HepG2 (cell line): Measurements from ENCODE around the gene DLG5. TPM values are rescaled to one million over a fixed set of nuclear protein-coding genes. Genes with fewer than 3 reads are reported as not detected.

Source experiments
- ATAC-seq: fragments of 200-7000 bp; cut with Tn5 transposase; 3 replicates; pipeline ENCODE4 v1.9.1; 2020; ENCODE audit warnings: mild to moderate bottlenecking, moderate library complexity
- BruUV-seq: library from RNA; stranded (reverse); fragments of 400-500 nt; replicated peaks from 2 replicates; lab custom pipeline; 2021; lab: Mats Ljungman, UMichigan
- CTCF ChIA-PET: fragments of 300-600 bp; formaldehyde crosslinking; extraction: SDS; loops from one replicate; lab custom pipeline; 2021; ENCODE audit warnings: low total read pairs, inconsistent platforms, low intra/inter-chr PET ratio; lab: Yijun Ruan, JAX
- POLR2A ChIA-PET: fragments of 350-600 bp; sonication (Branson Sonifier 250); formaldehyde crosslinking; loops from one replicate; lab custom pipeline; 2020; ENCODE audit warnings: antibody characterized with exemption, inconsistent platforms; lab: Yijun Ruan, JAX
- DNase-seq: peaks from one replicate; pipeline ENCODE4 v3.0.0-alpha.2; 2015; ENCODE audit warnings: low spot score
- FAIRE-seq: peaks from 3 replicates; lab custom pipeline; 2011; peaks lifted over from hg19 to GRCh38; lab: Jason Lieb, UNC
- H2AFZ ChIP-seq: one replicate; pipeline ENCODE4 v1.6.1; 2011; ENCODE audit warnings: low read length, inconsistent platforms
- H3K27ac ChIP-seq: fragments of 300-600 bp; 3 replicates; pipeline ENCODE4 v1.8.0; 2011; ENCODE audit warnings: mixed run types, mild to moderate bottlenecking, mixed read lengths, low read length, inconsistent platforms; ENCODE audit not compliant: insufficient read depth; ENCODE audit errors: extremely low read length
- H3K27me3 ChIP-seq, 2 experiments: fragments of 200-600 bp in 1 of 2; 2 replicates in 1 of 2; 3 replicates in 1 of 2; pipeline versions ENCODE4 v1.6.0 to v1.8.0; 2011; ENCODE audit warnings: low read length in 2 of 2, mild to moderate bottlenecking in 2 of 2, moderate library complexity in 2 of 2, inconsistent platforms in 1 of 2; ENCODE audit not compliant: insufficient read depth in 2 of 2, control insufficient read depth in 1 of 2
- H3K36me3 ChIP-seq, 2 experiments: fragments of 200-600 bp in 1 of 2; replicated peaks in 1 of 2; 2 replicates in 1 of 2; 3 replicates in 1 of 2; pipeline versions ENCODE4 v1.5.1 to v1.8.0; 2011; ENCODE audit warnings: low read length in 2 of 2, inconsistent platforms in 1 of 2; ENCODE audit not compliant: insufficient read depth in 2 of 2, control insufficient read depth in 1 of 2
- H3K4me1 ChIP-seq: 2 replicates; pipeline ENCODE4 v1.5.1; 2012; ENCODE audit warnings: low read length, inconsistent platforms; ENCODE audit not compliant: insufficient read depth
- H3K4me2 ChIP-seq: 2 replicates; pipeline ENCODE4 v1.6.0; 2011; ENCODE audit warnings: low read depth, low read length, inconsistent platforms
- H3K4me3 ChIP-seq, 3 experiments: fragments of 200-600 bp in 1 of 3; sonication (generic), shearing (Covaris generic) in 1 of 3; replicated peaks in 1 of 3; 2 replicates each; pipeline ENCODE4 v1.5.1; 2011 to 2016; ENCODE audit warnings: low read length in 3 of 3, inconsistent platforms in 2 of 3, low read depth in 2 of 3, mild to moderate bottlenecking in 2 of 3, control low read depth in 1 of 3, mixed read lengths in 1 of 3; ENCODE audit not compliant: insufficient read depth in 1 of 3
- H3K79me2 ChIP-seq: one replicate; pipeline ENCODE4 v1.6.1; 2011; ENCODE audit warnings: low read length, inconsistent platforms; ENCODE audit not compliant: insufficient read depth
- H3K9ac ChIP-seq: 2 replicates; pipeline ENCODE4 v1.6.0; 2011; ENCODE audit warnings: mild to moderate bottlenecking, low read depth, low read length, inconsistent platforms; ENCODE audit not compliant: insufficient read depth
- H3K9me3 ChIP-seq: 2 replicates; pipeline ENCODE4 v1.5.1; 2012; ENCODE audit warnings: mild to moderate bottlenecking, low read length
- H4K20me1 ChIP-seq: 2 replicates; pipeline ENCODE4 v1.6.0; 2011; ENCODE audit warnings: inconsistent platforms, mild to moderate bottlenecking, low read length, moderate library complexity; ENCODE audit not compliant: insufficient read depth
- ARNTL ChIP-seq: sonication (generic); formaldehyde crosslinking; IDR thresholded peaks from 2 replicates; pipeline ENCODE4 v1.4.0; 2020; ENCODE audit warnings: mild to moderate bottlenecking, missing genetic modification reagents
- ATF7 ChIP-seq, 2 experiments: fragments of 450-650 bp in 1 of 2; sonication (generic) in 1 of 2; formaldehyde crosslinking in 1 of 2; IDR thresholded peaks; 2 replicates each; pipeline versions ENCODE4 v1.4.0 to v1.6.1; 2016 to 2020; ENCODE audit warnings: antibody characterized with exemption in 1 of 2, mild to moderate bottlenecking in 1 of 2, missing genetic modification reagents in 1 of 2
- CREB1 ChIP-seq, 2 experiments: fragments of 450-650 bp in 1 of 2; IDR thresholded peaks; 2 replicates each; pipeline ENCODE4 v1.6.1; 2016 to 2017; ENCODE audit warnings: control low read depth in 1 of 2, mild to moderate bottlenecking in 1 of 2, missing compliant biosample characterization in 1 of 2, missing genetic modification characterization in 1 of 2
- RNF2 ChIP-seq: fragments of 450-650 bp; conservative IDR thresholded peaks from 2 replicates; pipeline ENCODE4 v1.6.1; 2016; ENCODE audit warnings: low read depth
- TFAP4 ChIP-seq: sonication (generic); IDR thresholded peaks from 2 replicates; pipeline ENCODE4 v1.6.1; 2016; ENCODE audit warnings: low read depth, borderline replicate concordance
- ZNF576 ChIP-seq: sonication (generic); formaldehyde crosslinking; IDR thresholded peaks from 2 replicates; pipeline ENCODE4 v1.4.0; 2020; ENCODE audit warnings: mild to moderate bottlenecking, missing genetic modification reagents
- ZNF619 ChIP-seq: sonication (generic); formaldehyde crosslinking; IDR thresholded peaks from 2 replicates; pipeline ENCODE4 v1.4.0; 2020; ENCODE audit warnings: mild to moderate bottlenecking, missing genetic modification reagents
- WGBS: methylation state at CpG from one replicate; pipeline ENCODE4 v1.1.6; 2017; ENCODE audit warnings: low lambda C conversion rate; 5-methylcytosine and 5-hydroxymethylcytosine counted together
- in situ Hi-C: cut with HindIII; loops from 2 replicates; pipeline ENCODE4 v1.10.0; 2017; ENCODE audit warnings: low pct_unique_long_range_greater_than_20kb; ENCODE audit not compliant: extremely low pct_ligation_motif_present
- intact Hi-C: fragments of 100-400 bp; cut with micrococcal nuclease; formaldehyde crosslinking; loops from one replicate; pipeline ENCODE4 v1.10.0; 2022; ENCODE audit not compliant: unreplicated experiment
- polyA plus RNA-seq, 8 experiments: library from polyadenylated mRNA; depleted of rRNA in 3 of 8; stranded (reverse) in 7 of 8; unstranded in 1 of 8; fragments of >200 nt; fragmentation: Illumina TruSeq in 4 of 8; extraction: Trizol in 4 of 8; gene quantifications; 2 replicates each; pipeline versions ENCODE4 v1.2.1 to v1.2.3, GENCODE V29; 2011 to 2016; ENCODE audit warnings: low read depth in 4 of 8, missing spikeins in 1 of 8, mixed read lengths in 1 of 8; ENCODE audit not compliant: insufficient read depth in 1 of 8
- total RNA-seq, 5 experiments: library from RNA; depleted of rRNA; stranded (reverse); fragments of >200 nt; fragmentation: Illumina TruSeq; extraction: Trizol; gene quantifications; 2 replicates each; pipeline ENCODE4 v1.2.3, GENCODE V29; 2016; ENCODE audit warnings: low read depth in 1 of 5

DLG5 gene
- total and polyA plus RNA-seq, 2 of the 13 experiments (the other 11 are each of a cell fraction or from before 2014, with no cell fraction given) = 15.5 to 18.2 TPM

GRCh38 chr10:77782328-77783061 is 144.1 kb downstream of the DLG5 start:
- H3K79me2 ChIP-seq = no peaks in the 10 kb centered on the region
- H3K4me1 ChIP-seq = no peaks in the 10 kb centered on the region
- DNase-seq = no peak
- H3K9ac ChIP-seq = no peak overlapping the region
- no peak overlapping the region for H2AFZ ChIP-seq
- peaks cover 3% of the 10 kb centered on the region in 2 experiments; a peak in 3 of 5 replicates for H3K36me3 ChIP-seq
- POLR2A ChIA-PET = no interaction called here
- H3K27me3 ChIP-seq = no peaks in the 10 kb centered on the region
- no TSS peak for BruUV-seq
- no peaks in the 10 kb centered on the region for H4K20me1 ChIP-seq
- no peak for FAIRE-seq
- no peak overlapping the region for H3K27ac ChIP-seq
- WGBS = 98% methylated on average over 7 of the region's 8 CpGs
- CTCF ChIA-PET = no interaction called here
- in situ Hi-C loops = no loop called here
- ATAC-seq = no peak
- TF ChIP-seq ATF7 (IDR thresholded peaks at IDR 0.05) (peak; percentile 76), ATF7 (CRISPR knock-in tag; IDR thresholded peaks at IDR 0.05) (no peak), ZNF619 (CRISPR knock-in tag) (no peak), RNF2 (no peak), TFAP4 (no peak), ZNF576 (CRISPR knock-in tag) (no peak), ARNTL (CRISPR knock-in tag) (no peak), CREB1 (IDR thresholded peaks at IDR 0.05) (peak; percentile 64), CREB1 (CRISPR knock-in tag; IDR thresholded peaks at IDR 0.05) (no peak)
- H3K9me3 ChIP-seq = peaks cover 4% of the 10 kb centered on the region
- H3K4me3 ChIP-seq = no peak overlapping the region
- intact Hi-C loops = no loop called here
- no peak overlapping the region for H3K4me2 ChIP-seq
